DOHH2 (cell line): ENCODE data around the gene ZNRF1.

ENCODE experiments used
- H3F3A ChIP-seq: fragments of 200-600 bp; sonication (generic), shearing (Covaris generic); 2 replicates; pipeline ENCODE4 v1.6.0; 2016; ENCODE audit warnings: antibody characterized with exemption, mild to moderate bottlenecking; ENCODE audit not compliant: control insufficient read depth, insufficient read depth
- H3K27ac ChIP-seq: fragments of 200-600 bp; sonication (generic); 2 replicates; pipeline ENCODE4 v1.5.1; 2014; ENCODE audit warnings: low read depth, mild to moderate bottlenecking, low read length, moderate library complexity
- H3K27me3 ChIP-seq: fragments of 200-600 bp; sonication (generic); 2 replicates; pipeline ENCODE4 v1.6.1; 2014; ENCODE audit warnings: mild to moderate bottlenecking, low read length, mixed read lengths; ENCODE audit not compliant: control insufficient read depth
- H3K36me3 ChIP-seq: fragments of 200-600 bp; sonication (generic); 2 replicates; pipeline ENCODE4 v1.6.1; 2014; ENCODE audit warnings: mild to moderate bottlenecking, low read length, moderate library complexity, mixed read lengths; ENCODE audit not compliant: control insufficient read depth
- H3K4me1 ChIP-seq: fragments of 200-600 bp; sonication (generic); 2 replicates; pipeline ENCODE4 v1.6.1; 2014; ENCODE audit warnings: mild to moderate bottlenecking, low read length, mixed read lengths; ENCODE audit not compliant: control insufficient read depth
- H3K4me2 ChIP-seq: fragments of 200-600 bp; sonication (generic); 2 replicates; pipeline ENCODE4 v1.6.0; 2014; ENCODE audit warnings: mild to moderate bottlenecking, low read length, moderate library complexity
- H3K4me3 ChIP-seq: fragments of 200-600 bp; sonication (generic); 2 replicates; pipeline ENCODE4 v1.5.1; 2014; ENCODE audit warnings: mild to moderate bottlenecking, low read length, mixed read lengths
- H3K79me2 ChIP-seq: fragments of 200-600 bp; sonication (generic); 2 replicates; pipeline ENCODE4 v1.6.1; 2014; ENCODE audit warnings: mild to moderate bottlenecking, low read length, mixed read lengths; ENCODE audit not compliant: control insufficient read depth
- H3K9me2 ChIP-seq: fragments of 200-600 bp; sonication (generic); replicated peaks from 2 replicates; pipeline ENCODE4 v1.6.1; 2014; ENCODE audit warnings: mild to moderate bottlenecking, low read length, mixed read lengths; ENCODE audit not compliant: control insufficient read depth
- H3K9me3 ChIP-seq: fragments of 200-600 bp; sonication (generic); 2 replicates; pipeline ENCODE4 v1.6.1; 2014; ENCODE audit warnings: antibody characterized with exemption, low read length, mixed read lengths; ENCODE audit not compliant: control insufficient read depth, insufficient read depth
- H4K20me1 ChIP-seq: fragments of 200-600 bp; sonication (generic); 2 replicates; pipeline ENCODE4 v1.6.0; 2014; ENCODE audit warnings: low read depth, mild to moderate bottlenecking, antibody characterized with exemption, low read length, moderate library complexity; ENCODE audit not compliant: control insufficient read depth, insufficient read depth
- CTCF ChIP-seq: fragments of 200-600 bp; sonication (generic); IDR thresholded peaks from one replicate; pipeline ENCODE4 v1.5.1; 2014; ENCODE audit warnings: antibody characterized with exemption, mild to moderate bottlenecking, low read depth, low read length; ENCODE audit not compliant: poor library complexity, severe bottlenecking
- EZH2phosphoT487 ChIP-seq: fragments of 200-600 bp; sonication (generic); IDR thresholded peaks from 2 replicates; pipeline ENCODE4 v1.6.1; 2017; ENCODE audit warnings: borderline replicate concordance, mild to moderate bottlenecking, antibody characterized with exemption, low read length, moderate library complexity, mixed read lengths

ZNRF1 gene

GRCh38 chr16:75114946-75115825 lies 116.4 kb downstream of the ZNRF1 start:
- no peaks in the 10 kb centered on the region for H3K79me2 ChIP-seq
- no peak for TF ChIP-seq CTCF
- TF ChIP-seq EZH2phosphoT487 = no peak

GRCh38 chr16:75116081-75116910 lies 117.5 kb downstream of the ZNRF1 start, which contains the start of gene LDHD:
LDHD (minus strand) TSS chr16:75116780; CDS start chr16:75116720, 60 bp downstream.
- Histone ChIP-seq H3K9me2 (no peaks in the 10 kb centered on the region), H3K36me3 (no peaks in the 10 kb centered on the region), H3K27me3 (no peaks in the 10 kb centered on the region; the same call in 1 of the 2 replicates), H3K4me1 (peaks cover 7% of the 10 kb centered on the region), H4K20me1 (no peaks in the 10 kb centered on the region), H3K4me3 (no peak within 1 kb of the TSS), H3K79me2 (no peaks in the 10 kb centered on the region), H3F3A (no peaks in the 10 kb centered on the region), H3K27ac (no peak within 1 kb of the TSS), H3K4me2 (no peak within 1 kb of the TSS), H3K9me3 (peaks cover under 1% of the 10 kb centered on the region; the same call in 1 of the 2 replicates)
- no peak for TF ChIP-seq CTCF

More at GRCh38 chr16:75114946-75115825, 116.4 kb downstream of the ZNRF1 start:
- Histone ChIP-seq H3F3A (0 out of 2 replicates have a peak, but pooled peaks cover 3% of the 10 kb centered on the region), H3K4me1 (peaks cover 18% of the 10 kb centered on the region), H4K20me1 (no peaks in the 10 kb centered on the region), H3K36me3 (no peaks in the 10 kb centered on the region), H3K4me3 (no peak overlapping the region), H3K27me3 (no peaks in the 10 kb centered on the region; the same call in 1 of the 2 replicates), H3K4me2 (no peak overlapping the region), H3K9me3 (no peaks in the 10 kb centered on the region), H3K27ac (no peak overlapping the region), H3K9me2 (no peaks in the 10 kb centered on the region)

GRCh38 chr16:75116911-75117245 lies 118.1 kb downstream of the ZNRF1 start:
- Histone ChIP-seq H3K4me3 (no peak overlapping the region), H3K27ac (no peak overlapping the region), H4K20me1 (no peaks in the 10 kb centered on the region), H3K9me2 (no peaks in the 10 kb centered on the region), H3K27me3 (no peaks in the 10 kb centered on the region; the same call in 1 of the 2 replicates), H3K4me2 (no peak overlapping the region), H3K36me3 (no peaks in the 10 kb centered on the region), H3F3A (no peaks in the 10 kb centered on the region), H3K79me2 (no peaks in the 10 kb centered on the region), H3K9me3 (peaks cover 6% of the 10 kb centered on the region), H3K4me1 (peaks cover 1% of the 10 kb centered on the region; the same call in 1 of the 2 replicates)
- TF ChIP-seq CTCF (no peak), EZH2phosphoT487 (no peak)
